Lung (tissue), 12 donors: ENCODE measurements around the gene TMTC2. TPM values are rescaled to one million over a fixed set of nuclear protein-coding genes. Genes with fewer than 3 reads are reported as not detected.

ENCODE experiments used
- ATAC-seq: fragments of 200-7000 bp; cut with Tn5 transposase; one replicate; pipeline ENCODE4 v1.9.1; 2020; ENCODE audit warnings: moderate number of reproducible peaks; ENCODE audit not compliant: insufficient read depth, low FRiP score
- DNase-seq, 3 donors: peaks; one replicate each; pipeline ENCODE4 v3.0.0-alpha.2; 2013 to 2017
- H3K27ac ChIP-seq, 2 donors: one replicate each; pipeline ENCODE4 v1.5.1; 2013; ENCODE audit warnings: mild to moderate bottlenecking in 2 of 2, moderate library complexity in 2 of 2, control low read depth in 1 of 2, inconsistent platforms in 1 of 2, low read depth in 1 of 2, low read length in 1 of 2
- H3K27me3 ChIP-seq, 3 donors: one replicate each; pipeline ENCODE4 v1.5.1; 2013; ENCODE audit warnings: low read length in 2 of 3; ENCODE audit not compliant: control insufficient read depth in 3 of 3, insufficient read depth in 3 of 3
- H3K36me3 ChIP-seq, 4 donors: one replicate each; pipeline ENCODE4 v1.5.1; 2013; ENCODE audit warnings: low read length in 4 of 4, mild to moderate bottlenecking in 1 of 4, moderate library complexity in 1 of 4; ENCODE audit not compliant: control insufficient read depth in 4 of 4, insufficient read depth in 4 of 4
- H3K4me1 ChIP-seq, 5 donors: one replicate each; pipeline ENCODE4 v1.5.1; 2013; ENCODE audit warnings: low read length in 5 of 5, mild to moderate bottlenecking in 2 of 5, moderate library complexity in 1 of 5; ENCODE audit not compliant: control insufficient read depth in 5 of 5, insufficient read depth in 5 of 5
- H3K4me3 ChIP-seq: one replicate; pipeline ENCODE4 v1.5.1; 2013; ENCODE audit warnings: mild to moderate bottlenecking, control low read depth, moderate library complexity
- H3K9ac ChIP-seq, 2 donors: one replicate each; pipeline ENCODE4 v1.5.1; 2013; ENCODE audit warnings: low read length in 2 of 2, control low read depth in 1 of 2; ENCODE audit not compliant: insufficient read depth in 1 of 2
- H3K9me3 ChIP-seq, 4 donors: one replicate each; pipeline ENCODE4 v1.5.1; 2013; ENCODE audit warnings: low read length in 3 of 4, mild to moderate bottlenecking in 1 of 4, moderate library complexity in 1 of 4; ENCODE audit not compliant: control insufficient read depth in 4 of 4, insufficient read depth in 3 of 4
- WGBS, 2 donors: extraction: QIAGEN DNeasy Blood & Tissue Kit; methylation state at CpG; one replicate each; pipeline ENCODE4 v1.1.7; 2013; 5-methylcytosine and 5-hydroxymethylcytosine counted together
- polyA plus RNA-seq, 2 donors: library from polyadenylated mRNA; stranded (reverse); fragments of 200-250 nt; gene quantifications; one replicate each; pipeline ENCODE4 v1.2.1, GENCODE V29; 2013
- total RNA-seq, 2 donors: library from RNA; depleted of rRNA in 1 of 2; stranded (reverse); fragments of >200 nt in 1 of 2; gene quantifications; one replicate each; pipeline ENCODE4 v1.2.1, GENCODE V29; 2014 to 2021
- TF ChIP-seq, protein P1 (sequence below): IDR thresholded peaks from 2 replicates; pipeline ENCODE4 v1.5.1; 2012; ENCODE audit warnings: mild to moderate bottlenecking; ENCODE audit errors: control extremely low read depth, extremely low read depth
- donor health status: control.
- donor health status: control.
- donor health status: Bipolar disorder and iron deficiency.
- donor health status: healthy.
- donor health status: DM: yes; HTN: yes; CAD: no.

The TMTC2 gene
- total and polyA plus RNA-seq, 4 donors = 5.3 to 77.1 (median 14.0) TPM

DNA sequence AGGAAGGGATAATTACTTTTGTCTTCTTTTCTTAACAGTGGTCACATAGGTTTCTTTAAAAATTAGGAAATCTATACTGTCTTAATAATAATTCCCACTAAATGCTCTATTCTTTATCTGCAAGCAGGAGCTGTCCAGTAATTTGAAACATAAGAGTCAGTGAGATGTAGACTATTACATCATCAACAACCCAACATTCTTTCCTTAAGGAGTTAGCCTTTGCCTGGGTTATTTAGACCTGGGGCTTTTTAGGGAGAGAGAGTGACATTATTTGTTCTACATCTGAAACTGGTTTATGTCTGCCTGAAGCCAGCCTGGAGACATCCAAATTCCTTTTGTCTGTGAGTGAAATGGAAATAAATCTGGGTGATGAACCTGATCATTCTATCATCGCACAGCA lies 294.4 kb downstream of the TMTC2 start:
- WGBS, 2 donors = 95 to 97% methylated on average over 1 of the region's 1 CpG
- Histone ChIP-seq H3K27me3 (no peaks in the 10 kb centered on the region), H3K4me3 (no peak overlapping the region), H3K4me1 (no peaks in the 10 kb centered on the region), H3K9me3 (no peaks in the 10 kb centered on the region), H3K36me3 (peaks cover 0 to 5% (median 0%) of the 10 kb centered on the region in 4 donors), H3K9ac (no peak overlapping the region), H3K27ac (no peak overlapping the region)
- DNase-seq (no peak), ATAC-seq (no peak)
- TF ChIP-seq, protein P1, sequence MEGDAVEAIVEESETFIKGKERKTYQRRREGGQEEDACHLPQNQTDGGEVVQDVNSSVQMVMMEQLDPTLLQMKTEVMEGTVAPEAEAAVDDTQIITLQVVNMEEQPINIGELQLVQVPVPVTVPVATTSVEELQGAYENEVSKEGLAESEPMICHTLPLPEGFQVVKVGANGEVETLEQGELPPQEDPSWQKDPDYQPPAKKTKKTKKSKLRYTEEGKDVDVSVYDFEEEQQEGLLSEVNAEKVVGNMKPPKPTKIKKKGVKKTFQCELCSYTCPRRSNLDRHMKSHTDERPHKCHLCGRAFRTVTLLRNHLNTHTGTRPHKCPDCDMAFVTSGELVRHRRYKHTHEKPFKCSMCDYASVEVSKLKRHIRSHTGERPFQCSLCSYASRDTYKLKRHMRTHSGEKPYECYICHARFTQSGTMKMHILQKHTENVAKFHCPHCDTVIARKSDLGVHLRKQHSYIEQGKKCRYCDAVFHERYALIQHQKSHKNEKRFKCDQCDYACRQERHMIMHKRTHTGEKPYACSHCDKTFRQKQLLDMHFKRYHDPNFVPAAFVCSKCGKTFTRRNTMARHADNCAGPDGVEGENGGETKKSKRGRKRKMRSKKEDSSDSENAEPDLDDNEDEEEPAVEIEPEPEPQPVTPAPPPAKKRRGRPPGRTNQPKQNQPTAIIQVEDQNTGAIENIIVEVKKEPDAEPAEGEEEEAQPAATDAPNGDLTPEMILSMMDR = no peak

DNA sequence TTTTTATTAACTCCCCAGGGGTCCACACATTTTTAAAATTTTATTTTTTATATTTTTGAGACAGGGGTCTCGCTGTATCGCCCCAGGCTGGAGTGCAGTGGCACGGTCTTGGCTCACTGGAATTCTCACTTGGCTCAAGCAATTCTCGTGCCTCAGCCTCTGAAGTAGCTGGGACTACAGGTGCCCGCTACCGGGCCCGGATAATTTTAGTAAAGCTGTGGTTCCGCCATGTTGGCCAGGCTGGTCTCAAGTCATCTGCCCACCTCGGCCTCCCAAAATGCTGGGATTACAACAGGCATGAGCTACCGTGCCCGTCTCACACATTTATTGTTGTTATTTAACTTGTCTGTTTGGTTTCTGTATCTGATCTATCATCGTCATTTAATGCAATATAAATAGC lies 307.4 kb downstream of the TMTC2 start:
- Histone ChIP-seq H3K4me1 (peaks cover 0 to 3% (median 0%) of the 10 kb centered on the region in 5 donors), H3K27ac (no peak overlapping the region), H3K27me3 (no peaks in the 10 kb centered on the region), H3K9ac (no peak overlapping the region), H3K4me3 (no peak overlapping the region), H3K36me3 (peaks cover 0 to 4% (median 2%) of the 10 kb centered on the region in 4 donors), H3K9me3 (no peaks in the 10 kb centered on the region)
- DNase-seq (no peak), ATAC-seq (no peak)
- TF ChIP-seq, protein P1 = no peak
- 94 to 98% methylated on average over 12 of the region's 12 CpGs for WGBS, 2 donors

DNA sequence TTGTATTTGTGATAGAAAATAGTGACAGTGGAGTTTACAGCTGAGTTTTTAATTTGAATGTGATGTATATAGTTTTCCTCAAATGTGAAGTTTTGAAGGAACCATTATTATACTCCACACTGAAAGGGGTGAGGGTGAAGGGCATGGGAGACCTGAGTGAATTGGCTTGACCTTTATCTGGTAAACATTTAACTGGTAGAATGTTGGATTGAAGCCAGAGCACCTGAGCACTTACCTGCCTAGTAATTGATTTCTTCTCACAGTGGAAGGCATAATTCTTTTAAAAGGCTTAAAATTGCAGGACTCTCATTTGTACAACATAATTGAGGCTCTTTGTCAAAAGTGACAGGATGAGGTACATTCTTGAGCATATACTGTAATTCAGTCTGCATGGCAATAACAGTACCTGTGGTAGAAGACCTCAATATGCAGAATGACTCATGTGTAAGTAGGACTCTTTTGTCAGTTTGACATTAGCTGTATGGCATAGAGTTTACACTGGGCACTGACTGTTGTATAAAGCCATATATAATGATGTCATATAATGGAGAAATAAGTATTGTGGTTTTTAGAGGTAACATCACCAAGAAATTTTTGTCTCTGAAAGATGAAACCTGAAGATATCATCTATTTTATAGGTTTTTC lies 309.6 kb downstream of the TMTC2 start:
- DNase-seq = peak in 1 of 3 donors; percentile 11
- Histone ChIP-seq H3K27me3 (no peaks in the 10 kb centered on the region), H3K9ac (no peak overlapping the region), H3K36me3 (peaks cover 0 to 9% (median 4%) of the 10 kb centered on the region in 4 donors), H3K9me3 (no peaks in the 10 kb centered on the region), H3K4me3 (no peak overlapping the region), H3K27ac (no peak overlapping the region), H3K4me1 (peaks cover 0 to 3% (median 0%) of the 10 kb centered on the region in 5 donors)
- TF ChIP-seq, protein P1 = no peak
- ATAC-seq = no peak

DNA sequence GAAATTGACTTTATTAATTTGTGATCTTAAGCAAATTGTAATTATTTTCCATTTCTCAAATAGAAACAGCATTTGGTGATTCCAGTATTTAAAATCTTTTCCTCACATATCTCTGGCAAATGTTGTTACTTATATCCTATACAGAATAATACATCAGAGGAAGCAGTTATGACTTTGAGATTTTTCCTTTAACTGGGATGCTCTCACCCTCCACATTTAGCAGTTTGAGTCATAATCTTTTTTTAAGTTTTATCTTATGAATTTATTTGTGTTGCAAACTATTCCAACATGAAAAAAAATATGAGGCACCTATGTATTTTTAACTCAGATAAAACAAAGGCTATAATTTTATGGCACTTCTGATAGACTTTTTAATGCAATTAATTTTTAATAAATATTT lies 311.8 kb downstream of the TMTC2 start:
- H3K4me3 ChIP-seq = no peak overlapping the region
- H3K9ac ChIP-seq = no peak overlapping the region
- no peak overlapping the region for H3K27ac ChIP-seq
- H3K27me3 ChIP-seq = no peaks in the 10 kb centered on the region
- peaks cover 0 to 3% (median 0%) of the 10 kb centered on the region in 5 donors for H3K4me1 ChIP-seq
- H3K36me3 ChIP-seq = peaks cover 0 to 9% (median 4%) of the 10 kb centered on the region in 4 donors
- H3K9me3 ChIP-seq = no peaks in the 10 kb centered on the region
- TF ChIP-seq, protein P1 = no peak
- no peak for DNase-seq
- no peak for ATAC-seq
